Measurements from ENCODE around the gene LBHD2. TPM values are rescaled to one million over a fixed set of nuclear protein-coding genes. Genes with fewer than 3 reads are reported as not detected.

Gene LBHD2
- polyA plus RNA-seq, 1 donor from 2014 or later = not detected

GRCh38 chr14:103118018-103118662 is 34.1 kb downstream of the LBHD2 start:
- H3K27me3 ChIP-seq (ENCODE audit: insufficient read depth, low read depth, low read length) = peaks cover 6% of the 10 kb centered on the region
- no peaks in the 10 kb centered on the region for H3K9me2 ChIP-seq (ENCODE audit: insufficient read depth, low read length)
- H4K20me1 ChIP-seq (ENCODE audit: insufficient read depth) = no peaks in the 10 kb centered on the region
- H3F3A ChIP-seq (ENCODE audit: insufficient read depth, low read length, poor library complexity, severe bottlenecking) = no peaks in the 10 kb centered on the region
- H3K4me3 ChIP-seq (ENCODE audit: low read length) = no peak overlapping the region
- H3K27ac ChIP-seq (ENCODE audit: low read length) = no peak overlapping the region
- TF ChIP-seq EZH2 (IDR thresholded peaks at IDR 0.05; ENCODE audit: borderline replicate concordance, insufficient read depth, low read length, poor library complexity, severe bottlenecking) = no peak
- no peak for TF ChIP-seq REST (IDR thresholded peaks at IDR 0.05; ENCODE audit: borderline replicate concordance)
- TF ChIP-seq RAD21 (conservative IDR thresholded peaks at IDR 0.05) = no peak
- no peak for TF ChIP-seq CTCF (IDR thresholded peaks at IDR 0.05; ENCODE audit: poor library complexity, severe bottlenecking)
- TF ChIP-seq SMC3 (conservative IDR thresholded peaks at IDR 0.05; ENCODE audit: poor library complexity) = no peak
- no peak for TF ChIP-seq MXI1 (conservative IDR thresholded peaks at IDR 0.05; ENCODE audit: poor library complexity, severe bottlenecking)
- no peak for TF ChIP-seq EP300 (conservative IDR thresholded peaks at IDR 0.05; ENCODE audit: poor library complexity, severe bottlenecking)
- no peak for TF ChIP-seq TAF1 (IDR thresholded peaks at IDR 0.05; ENCODE audit: low read depth)
- TF ChIP-seq POLR2AphosphoS5 (IDR thresholded peaks at IDR 0.05) = no peak
- no peaks in the 10 kb centered on the region for H3K36me3 ChIP-seq (ENCODE audit: insufficient read depth, low read length)
- no peaks in the 10 kb centered on the region for H3K79me2 ChIP-seq (replicated peaks; ENCODE audit: insufficient read depth, low read length)
- no peak overlapping the region for H3K4me2 ChIP-seq (ENCODE audit: low read length)
- no peaks in the 10 kb centered on the region for H3K9me3 ChIP-seq (ENCODE audit: low read length)
- no peak overlapping the region for H2AFZ ChIP-seq (ENCODE audit: low read depth, low read length)
- H3K9ac ChIP-seq (ENCODE audit: low read length) = no peak overlapping the region

- H2AFZ ChIP-seq (ENCODE audit: low read depth, low read length) = no peak overlapping the region
These were observed 34.8 kb downstream of the LBHD2 start for GRCh38 chr14:103118663-103119404.

More at GRCh38 chr14:103118663-103119404, 34.8 kb downstream of the LBHD2 start:
- no peaks in the 10 kb centered on the region for H3K9me2 ChIP-seq (ENCODE audit: insufficient read depth, low read length)
- no peak overlapping the region for H3K9ac ChIP-seq (ENCODE audit: low read length)
- no peak overlapping the region for H3K4me3 ChIP-seq (ENCODE audit: low read length)
- no peaks in the 10 kb centered on the region for H3K9me3 ChIP-seq (ENCODE audit: low read length)
- no peaks in the 10 kb centered on the region for H3K36me3 ChIP-seq (ENCODE audit: insufficient read depth, low read length)
- H4K20me1 ChIP-seq (ENCODE audit: insufficient read depth) = no peaks in the 10 kb centered on the region
- no peaks in the 10 kb centered on the region for H3K79me2 ChIP-seq (replicated peaks; ENCODE audit: insufficient read depth, low read length)
- H3K27ac ChIP-seq (ENCODE audit: low read length) = no peak overlapping the region
- no peaks in the 10 kb centered on the region for H3F3A ChIP-seq (ENCODE audit: insufficient read depth, low read length, poor library complexity, severe bottlenecking)
- TF ChIP-seq EP300 (conservative IDR thresholded peaks at IDR 0.05; ENCODE audit: poor library complexity, severe bottlenecking) = no peak
- no peak for TF ChIP-seq SMC3 (conservative IDR thresholded peaks at IDR 0.05; ENCODE audit: poor library complexity)
- TF ChIP-seq REST (IDR thresholded peaks at IDR 0.05; ENCODE audit: borderline replicate concordance) = no peak
- no peak for TF ChIP-seq CTCF (IDR thresholded peaks at IDR 0.05; ENCODE audit: poor library complexity, severe bottlenecking)
- no peak for TF ChIP-seq RAD21 (conservative IDR thresholded peaks at IDR 0.05)
- TF ChIP-seq TAF1 (IDR thresholded peaks at IDR 0.05; ENCODE audit: low read depth) = no peak
- no peak for TF ChIP-seq EZH2 (IDR thresholded peaks at IDR 0.05; ENCODE audit: borderline replicate concordance, insufficient read depth, low read length, poor library complexity, severe bottlenecking)
- no peak for TF ChIP-seq MXI1 (conservative IDR thresholded peaks at IDR 0.05; ENCODE audit: poor library complexity, severe bottlenecking)
- no peak for TF ChIP-seq POLR2AphosphoS5 (IDR thresholded peaks at IDR 0.05)
- peaks cover 11% of the 10 kb centered on the region for H3K27me3 ChIP-seq (ENCODE audit: insufficient read depth, low read depth, low read length)
- no peak overlapping the region for H3K4me2 ChIP-seq (ENCODE audit: low read length)

All from neural cell (in vitro differentiated cells).